Body of pancreas (tissue), 4 donors: ENCODE results near the gene ZNF831.

Experiments
- POLR2A ChIP-seq, 3 donors: fragments of 450-650 bp; IDR thresholded peaks; one replicate each; pipeline ENCODE4 v1.6.1; 2016; ENCODE audit warnings: antibody characterized with exemption in 3 of 3, mild to moderate bottlenecking in 2 of 3
- TF ChIP-seq, protein P1 (sequence below), 7 experiments: fragments of 450-650 bp in 4 of 7; fragments of 200-600 bp in 3 of 7; sonication (generic) in 3 of 7; IDR thresholded peaks; one replicate each; pipeline ENCODE4 v1.5.1; 2016 to 2019; ENCODE audit warnings: antibody characterized with exemption in 7 of 7

DNA sequence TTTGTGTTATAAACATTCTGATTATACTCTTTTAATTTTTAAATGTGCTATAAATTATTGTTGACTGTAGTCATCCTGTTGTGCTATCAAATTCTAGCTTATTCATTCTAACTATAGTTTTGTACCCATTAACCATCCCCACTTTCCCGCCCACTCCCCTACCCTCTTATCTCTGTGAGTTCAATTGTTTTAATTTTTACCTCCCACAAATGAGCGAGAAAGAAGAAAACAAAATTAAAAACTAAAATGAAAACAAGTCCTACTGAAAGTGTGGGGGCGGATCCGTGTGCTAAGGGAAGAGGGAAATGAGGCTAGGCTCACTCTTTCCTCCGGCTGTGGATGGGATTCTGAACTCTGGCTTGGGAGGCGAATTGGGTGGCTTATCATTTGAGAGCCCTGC is 6.6 kb upstream of the ZNF831 start:
- TF ChIP-seq, protein P1, sequence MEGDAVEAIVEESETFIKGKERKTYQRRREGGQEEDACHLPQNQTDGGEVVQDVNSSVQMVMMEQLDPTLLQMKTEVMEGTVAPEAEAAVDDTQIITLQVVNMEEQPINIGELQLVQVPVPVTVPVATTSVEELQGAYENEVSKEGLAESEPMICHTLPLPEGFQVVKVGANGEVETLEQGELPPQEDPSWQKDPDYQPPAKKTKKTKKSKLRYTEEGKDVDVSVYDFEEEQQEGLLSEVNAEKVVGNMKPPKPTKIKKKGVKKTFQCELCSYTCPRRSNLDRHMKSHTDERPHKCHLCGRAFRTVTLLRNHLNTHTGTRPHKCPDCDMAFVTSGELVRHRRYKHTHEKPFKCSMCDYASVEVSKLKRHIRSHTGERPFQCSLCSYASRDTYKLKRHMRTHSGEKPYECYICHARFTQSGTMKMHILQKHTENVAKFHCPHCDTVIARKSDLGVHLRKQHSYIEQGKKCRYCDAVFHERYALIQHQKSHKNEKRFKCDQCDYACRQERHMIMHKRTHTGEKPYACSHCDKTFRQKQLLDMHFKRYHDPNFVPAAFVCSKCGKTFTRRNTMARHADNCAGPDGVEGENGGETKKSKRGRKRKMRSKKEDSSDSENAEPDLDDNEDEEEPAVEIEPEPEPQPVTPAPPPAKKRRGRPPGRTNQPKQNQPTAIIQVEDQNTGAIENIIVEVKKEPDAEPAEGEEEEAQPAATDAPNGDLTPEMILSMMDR (IDR thresholded peaks at IDR 0.05) = no peak
- no peak for TF ChIP-seq POLR2A (IDR thresholded peaks at IDR 0.05)
